Dendritic cell treated with granulocyte-macrophage colony-stimulating factor and Interleukin-4, amounts not matched to agents 40 ng/mL and 50 ng/mL, for 4 days (primary cell): ENCODE results near the gene CLCN3.

Experiments
- H3K27ac Mint-ChIP-seq: one replicate; pipeline ENCODE4 v1.8.0; 2022; ENCODE audit warnings: mild to moderate bottlenecking, mixed read lengths
- H3K27me3 Mint-ChIP-seq: one replicate; pipeline ENCODE4 v1.8.0; 2022; ENCODE audit warnings: mild to moderate bottlenecking, mixed read lengths
- H3K36me3 Mint-ChIP-seq: one replicate; pipeline ENCODE4 v1.8.0; 2022; ENCODE audit warnings: low read depth, mixed read lengths
- H3K4me1 Mint-ChIP-seq: one replicate; pipeline ENCODE4 v1.8.0; 2022; ENCODE audit warnings: low read depth, mixed read lengths
- H3K4me3 Mint-ChIP-seq: one replicate; pipeline ENCODE4 v1.8.0; 2022; ENCODE audit warnings: mild to moderate bottlenecking, moderate library complexity, mixed read lengths
- H3K9me3 Mint-ChIP-seq: one replicate; pipeline ENCODE4 v1.8.0; 2022; ENCODE audit warnings: mixed read lengths
- intact Hi-C: fragments of 100-400 bp; cut with micrococcal nuclease; formaldehyde crosslinking; loops from one replicate; pipeline ENCODE4 v1.15.0; 2022

CLCN3 gene

DNA sequence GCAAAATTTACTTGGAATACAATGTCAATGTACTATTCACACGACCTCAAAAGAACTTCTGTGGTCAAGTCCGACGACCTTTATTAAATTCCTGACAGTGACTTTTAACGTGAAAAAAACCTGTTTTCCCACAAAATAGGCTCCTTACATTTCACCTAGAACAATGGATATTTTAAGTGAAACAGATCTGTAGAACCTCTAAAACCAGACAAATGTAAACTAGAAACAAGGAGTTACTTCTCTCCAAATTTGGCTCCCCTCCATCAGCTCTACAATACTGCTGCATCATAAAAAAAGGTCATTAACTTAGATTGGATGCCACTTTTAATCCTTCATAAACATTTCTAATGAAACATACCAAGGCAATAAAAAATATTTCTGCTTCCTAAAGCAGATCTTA lies 9.2 kb upstream of the CLCN3 start:
- Mint-ChIP-seq H3K27ac (no peak overlapping the region), H3K27me3 (no peaks in the 10 kb centered on the region), H3K4me1 (peaks cover 11% of the 10 kb centered on the region), H3K9me3 (no peaks in the 10 kb centered on the region), H3K4me3 (no peak overlapping the region), H3K36me3 (peaks cover 9% of the 10 kb centered on the region)
- intact Hi-C loops = loop anchor here (5.0 kb wide), 2 partner anchors 436 to 599 kb away; partner anchors contain the start of gene CBR4

DNA sequence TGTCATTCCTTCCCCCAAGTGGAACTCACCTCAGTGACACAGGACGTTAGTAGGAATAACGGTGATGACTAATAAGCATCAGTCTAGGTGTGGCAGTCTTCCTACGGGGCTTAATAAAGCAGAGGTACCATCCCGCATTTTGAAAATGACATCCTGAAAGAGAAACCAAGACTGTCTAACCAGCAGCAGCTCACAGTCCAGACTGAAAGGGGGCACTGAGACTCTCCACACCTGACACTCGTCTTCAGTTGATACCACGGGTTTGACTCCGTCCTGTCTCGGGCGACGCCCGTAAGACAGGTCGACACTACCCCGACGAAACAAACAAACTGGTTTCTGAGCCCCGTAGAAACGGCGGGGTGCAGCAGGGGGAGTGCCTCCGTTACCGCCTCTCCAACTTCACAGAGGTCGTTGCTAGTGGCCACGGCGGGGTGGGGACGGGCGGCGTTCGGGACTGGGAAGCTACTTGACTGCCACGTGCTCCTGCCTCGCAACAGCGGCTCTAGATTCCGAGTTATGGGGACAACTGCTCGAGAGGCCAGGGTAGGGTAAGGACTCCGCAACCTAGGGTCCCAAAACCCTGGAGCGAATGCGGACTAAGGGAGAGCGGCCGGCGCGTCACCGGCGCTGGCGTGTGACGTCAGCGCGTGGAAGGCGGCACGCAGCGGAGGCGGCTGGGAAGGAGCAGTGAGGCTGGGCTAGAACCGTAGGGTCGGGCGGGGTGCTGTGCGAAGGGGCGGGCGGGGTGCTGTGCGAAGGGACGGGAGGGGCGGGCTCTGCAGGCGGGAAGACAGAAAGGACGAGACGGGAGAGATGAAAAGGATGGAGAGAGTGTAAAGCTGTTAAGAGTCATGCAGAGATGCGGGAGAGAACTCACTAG lies 8.1 kb upstream of the CLCN3 start, which contains the start of gene NEK1:
NEK1 (minus strand) TSS at position 593 of the 880 bp plus-strand sequence. CDS start 9,953 bp downstream, outside the sequence.
- peak within 1 kb of the TSS; percentile 90 for H3K4me3 Mint-ChIP-seq
- peak within 1 kb of the TSS; percentile 97 for H3K27ac Mint-ChIP-seq
- H3K9me3 Mint-ChIP-seq = no peaks in the 10 kb centered on the region
- H3K27me3 Mint-ChIP-seq = no peaks in the 10 kb centered on the region
- peaks cover 11% of the 10 kb centered on the region for H3K4me1 Mint-ChIP-seq
- intact Hi-C loops = loop anchor here (1.0 to 5.0 kb wide), 5 partner anchors 8 to 600 kb away; partner anchors contain the start of genes CBR4, CLCN3, HPF1 and MFAP3L
- H3K36me3 Mint-ChIP-seq = peaks cover 9% of the 10 kb centered on the region

DNA sequence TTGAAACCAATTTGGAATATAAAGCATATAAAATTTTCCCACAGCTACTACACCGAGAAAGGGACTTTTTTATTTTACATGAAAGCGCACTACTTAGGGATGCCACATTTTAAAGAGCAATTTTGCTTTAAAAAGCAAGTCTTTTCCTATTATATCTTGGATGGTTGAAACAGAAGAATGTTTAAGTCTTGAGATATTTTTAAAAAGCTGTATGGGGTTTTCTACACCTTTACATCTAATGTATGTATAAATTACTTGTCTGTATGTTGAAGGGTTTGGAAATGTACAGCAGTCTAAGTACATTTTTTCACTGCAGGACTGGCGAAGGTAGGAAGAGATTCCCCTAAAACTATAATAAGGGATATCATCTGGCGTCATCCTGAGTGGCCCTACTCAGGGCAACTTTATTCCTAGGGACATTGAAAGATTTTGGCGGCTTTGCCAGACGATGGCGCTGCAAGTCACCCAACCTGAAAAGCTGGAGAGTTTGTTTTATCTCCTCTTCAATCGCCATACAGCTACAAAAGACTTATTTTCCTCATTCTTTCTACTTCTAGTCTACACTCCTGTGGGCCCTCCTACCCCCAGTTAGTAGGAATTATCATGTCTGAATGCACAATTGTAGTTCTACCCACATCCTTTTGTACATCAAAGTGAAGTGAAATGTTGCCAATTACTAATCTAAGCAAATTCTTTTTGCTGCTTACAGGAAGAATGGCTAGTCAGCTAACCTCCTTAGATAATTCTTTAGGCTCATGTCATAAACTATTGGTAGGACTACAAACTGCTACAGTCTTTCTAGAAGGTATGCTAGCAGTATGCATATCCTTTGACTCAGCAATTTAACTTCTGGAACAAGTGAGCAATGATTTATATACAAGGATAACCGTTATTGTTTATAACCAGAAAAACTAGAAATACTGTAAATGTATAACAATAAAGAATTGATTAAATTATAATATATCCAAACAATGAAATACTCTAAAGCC lies 7.2 kb upstream of the CLCN3 start:
- H3K4me3 Mint-ChIP-seq = peak overlapping the region; percentile 90
- peaks cover 11% of the 10 kb centered on the region for H3K4me1 Mint-ChIP-seq
- H3K27ac Mint-ChIP-seq = peak overlapping the region; percentile 97

DNA sequence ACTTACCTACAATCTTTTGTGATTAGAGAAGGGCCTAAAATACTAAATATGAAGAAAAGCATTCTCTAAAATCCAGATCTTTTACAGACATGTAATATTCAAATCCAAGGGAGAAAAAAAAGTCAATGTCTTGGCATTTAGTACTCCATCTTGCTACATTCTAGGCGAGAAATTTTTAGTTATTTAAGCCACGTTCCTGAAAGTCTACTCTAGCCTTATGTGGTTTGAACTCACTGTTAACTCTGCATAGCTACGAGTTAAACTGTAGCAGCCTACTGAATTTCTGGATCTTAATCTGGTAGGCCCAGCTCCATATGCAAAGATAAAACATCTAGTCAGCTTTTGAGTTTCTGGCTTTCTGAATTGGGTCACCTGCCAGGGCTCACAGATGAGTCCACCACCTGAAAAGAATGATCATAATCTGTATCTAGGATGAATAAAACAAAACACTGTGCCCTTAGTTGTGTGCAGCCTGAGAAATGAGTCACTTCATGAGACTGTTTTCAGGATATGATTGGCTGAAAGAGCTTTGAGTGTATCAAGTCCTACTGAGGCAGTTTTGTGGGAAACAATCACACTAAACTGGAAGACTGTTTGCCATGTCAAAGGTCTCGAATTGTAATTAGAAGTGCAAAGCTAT lies 4.8 kb upstream of the CLCN3 start:
- H3K36me3 Mint-ChIP-seq = peaks cover 18% of the 10 kb centered on the region
- H3K9me3 Mint-ChIP-seq = no peaks in the 10 kb centered on the region
- no peak overlapping the region for H3K27ac Mint-ChIP-seq
- no peak overlapping the region for H3K4me3 Mint-ChIP-seq
- no peaks in the 10 kb centered on the region for H3K27me3 Mint-ChIP-seq
- peaks cover 11% of the 10 kb centered on the region for H3K4me1 Mint-ChIP-seq
- intact Hi-C loops = no loop called here

More for the DNA sequence above, 7.2 kb upstream of the CLCN3 start:
- intact Hi-C loops = loop anchor here (1.0 to 5.0 kb wide), 5 partner anchors 7 to 601 kb away; partner anchors contain the start of genes CBR4, CLCN3, HPF1 and MFAP3L
- Mint-ChIP-seq H3K36me3 (peaks cover 9% of the 10 kb centered on the region), H3K9me3 (no peaks in the 10 kb centered on the region), H3K27me3 (no peaks in the 10 kb centered on the region)

- Mint-ChIP-seq H3K27ac (no peak overlapping the region), H3K4me3 (no peak overlapping the region)
Observed at GRCh38 chr4:169616846-169617245, 3.5 kb upstream of the CLCN3 start.

DNA sequence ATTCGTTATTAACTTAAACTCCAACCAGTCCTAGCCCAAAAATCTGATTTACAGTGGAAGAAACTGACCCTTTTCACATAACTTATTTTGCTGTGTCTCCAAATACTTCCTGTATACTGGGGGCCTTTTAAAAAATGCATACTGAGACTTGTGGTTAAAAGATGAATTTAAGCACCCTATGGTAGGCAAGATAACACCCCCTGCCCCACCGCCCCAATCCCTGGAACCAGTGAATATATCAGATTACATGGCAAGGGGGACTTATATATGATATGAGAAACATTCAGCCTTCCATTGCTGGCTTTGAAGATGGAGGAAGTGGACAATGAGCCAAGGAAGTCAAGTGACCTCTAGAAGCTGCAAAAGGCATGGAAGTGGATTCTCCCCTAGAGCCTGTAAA lies 3.1 kb upstream of the CLCN3 start:
- intact Hi-C loops = no loop called here
- H3K27me3 Mint-ChIP-seq = no peaks in the 10 kb centered on the region
- H3K27ac Mint-ChIP-seq = no peak overlapping the region
- no peaks in the 10 kb centered on the region for H3K9me3 Mint-ChIP-seq
- H3K36me3 Mint-ChIP-seq = peaks cover 17% of the 10 kb centered on the region
- peaks cover 16% of the 10 kb centered on the region for H3K4me1 Mint-ChIP-seq
- no peak overlapping the region for H3K4me3 Mint-ChIP-seq

More at GRCh38 chr4:169616846-169617245, 3.5 kb upstream of the CLCN3 start:
- Mint-ChIP-seq H3K36me3 (peaks cover 21% of the 10 kb centered on the region), H3K27me3 (no peaks in the 10 kb centered on the region), H3K4me1 (peaks cover 11% of the 10 kb centered on the region), H3K9me3 (no peaks in the 10 kb centered on the region)
- intact Hi-C loops = no loop called here

- Mint-ChIP-seq H3K27me3 (no peaks in the 10 kb centered on the region), H3K4me3 (no peak overlapping the region), H3K4me1 (peaks cover 15% of the 10 kb centered on the region), H3K9me3 (no peaks in the 10 kb centered on the region), H3K36me3 (peaks cover 17% of the 10 kb centered on the region), H3K27ac (no peak overlapping the region)
- intact Hi-C loops = no loop called here
Observed at GRCh38 chr4:169618286-169618685, 2.1 kb upstream of the CLCN3 start.

DNA sequence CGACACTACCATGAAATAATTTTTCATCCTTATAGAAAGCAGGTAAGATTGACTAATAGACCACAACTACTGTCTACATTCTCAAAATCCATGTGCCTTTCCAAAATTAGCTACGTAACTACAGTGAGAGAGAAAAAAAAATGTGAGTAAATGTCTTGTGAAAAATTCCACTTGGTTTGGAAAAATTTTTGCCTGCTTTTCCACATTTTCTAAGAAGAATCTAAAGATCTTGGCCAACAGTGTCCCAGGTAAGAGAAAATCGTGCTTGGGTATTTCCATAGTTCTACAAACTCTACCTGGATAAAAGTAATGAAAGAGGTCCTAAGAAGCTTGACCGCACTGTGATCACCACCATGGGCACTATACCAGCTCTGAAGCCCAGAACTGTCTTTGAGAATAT lies 1.4 kb upstream of the CLCN3 start:
- Mint-ChIP-seq H3K27me3 (no peaks in the 10 kb centered on the region), H3K27ac (no peak overlapping the region), H3K4me3 (no peak overlapping the region), H3K36me3 (peaks cover 22% of the 10 kb centered on the region), H3K9me3 (no peaks in the 10 kb centered on the region), H3K4me1 (peaks cover 19% of the 10 kb centered on the region)
- intact Hi-C loops = no loop called here

DNA sequence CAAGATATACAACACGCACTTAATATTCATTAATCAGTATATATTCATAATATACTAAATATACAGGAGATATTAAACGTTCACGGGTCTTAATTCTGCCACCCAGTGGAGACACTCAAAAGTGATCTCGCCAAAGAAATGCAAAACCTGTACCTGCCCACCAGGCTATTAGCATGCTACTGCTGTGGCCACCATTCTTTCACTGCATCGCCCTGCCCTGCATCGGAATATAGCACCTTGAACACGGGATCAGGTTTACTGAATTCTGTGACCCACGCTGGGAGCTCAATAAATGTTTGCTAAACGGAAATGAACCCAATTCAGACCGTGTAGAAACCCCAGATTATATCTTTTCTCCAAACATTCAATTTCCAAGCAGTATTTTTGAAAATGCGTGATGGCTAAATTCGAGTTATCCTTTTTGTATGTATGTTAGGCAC lies 840 bp upstream of the CLCN3 start:
- Mint-ChIP-seq H3K4me1 (peaks cover 19% of the 10 kb centered on the region), H3K9me3 (no peaks in the 10 kb centered on the region), H3K4me3 (peak overlapping the region; percentile 96), H3K27ac (peak overlapping the region; percentile 95), H3K36me3 (peaks cover 22% of the 10 kb centered on the region), H3K27me3 (no peaks in the 10 kb centered on the region)
- intact Hi-C loops = no loop called here

- intact Hi-C loops = loop anchor here (1.0 to 5.0 kb wide), 2 partner anchors 9 to 36 kb away; partner anchors contain the start of gene NEK1
- peaks cover 28% of the 10 kb centered on the region for H3K4me1 Mint-ChIP-seq
- peaks cover 34% of the 10 kb centered on the region for H3K36me3 Mint-ChIP-seq
- no peaks in the 10 kb centered on the region for H3K27me3 Mint-ChIP-seq
- peak overlapping the region; percentile 96 for H3K4me3 Mint-ChIP-seq
- H3K27ac Mint-ChIP-seq = peak overlapping the region; percentile 95
- no peaks in the 10 kb centered on the region for H3K9me3 Mint-ChIP-seq
Observed at GRCh38 chr4:169620880-169621248, 486 bp downstream of the CLCN3 start.

DNA sequence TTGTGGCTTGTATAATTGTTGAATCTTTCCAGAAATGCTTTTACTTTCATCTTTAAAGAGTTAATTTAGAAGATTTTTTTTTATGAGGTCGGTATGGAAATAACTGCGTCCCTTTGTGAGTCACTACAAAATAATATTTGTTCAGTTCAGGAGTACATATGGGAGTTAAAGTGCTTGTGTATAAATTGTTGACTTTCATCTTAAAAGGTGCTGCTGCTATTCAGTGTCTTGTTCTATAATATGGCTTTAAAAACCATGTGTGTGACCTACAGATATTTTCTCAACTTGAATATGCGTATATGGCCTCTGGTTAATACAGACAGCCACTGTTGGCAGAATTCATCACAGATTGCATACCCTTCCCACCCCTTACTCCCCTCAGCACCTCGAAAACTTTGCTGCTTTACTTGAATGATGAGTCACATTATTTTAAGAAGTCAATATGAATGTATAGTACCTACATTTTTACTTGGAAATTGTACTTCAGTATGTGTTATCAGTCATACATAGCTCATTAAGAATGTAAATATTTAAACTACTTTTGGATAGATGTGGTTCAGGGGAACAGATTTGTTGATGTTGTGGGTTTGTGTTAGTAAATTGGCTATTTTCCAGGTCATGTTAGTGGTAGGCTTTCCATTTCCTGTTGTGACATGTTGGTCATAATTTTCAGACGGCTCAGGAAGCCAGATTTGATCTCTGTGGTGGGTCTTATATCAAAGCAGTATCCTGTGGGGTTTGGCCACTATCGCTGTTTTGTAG lies 1.5 kb downstream of the CLCN3 start:
- Mint-ChIP-seq H3K27me3 (no peaks in the 10 kb centered on the region), H3K9me3 (no peaks in the 10 kb centered on the region), H3K36me3 (peaks cover 34% of the 10 kb centered on the region), H3K4me1 (peaks cover 33% of the 10 kb centered on the region), H3K4me3 (peak overlapping the region; percentile 48), H3K27ac (no peak overlapping the region)
- intact Hi-C loops = loop anchor here (5.0 kb wide), 1 partner anchor 35 kb away; no protein-coding TSS in a partner anchor

DNA sequence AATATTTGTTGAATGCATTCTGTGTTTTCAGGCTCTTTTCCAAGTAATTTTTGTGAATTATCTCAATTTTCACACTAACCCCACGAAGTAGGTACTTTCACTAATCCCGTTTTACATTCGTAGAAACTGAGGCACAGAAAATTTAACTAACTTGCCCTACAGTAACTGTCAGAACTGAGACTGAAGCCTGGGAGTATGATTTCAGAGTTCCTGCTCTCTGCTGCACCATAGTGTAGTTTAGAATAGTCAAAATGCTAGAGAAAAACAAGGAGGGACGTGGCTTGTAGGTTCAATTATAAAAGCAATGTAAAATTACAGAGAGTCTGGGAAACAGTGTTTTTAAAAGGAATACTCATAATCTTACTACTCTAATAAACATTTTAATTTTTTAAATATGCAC lies 2.2 kb downstream of the CLCN3 start:
- peaks cover 37% of the 10 kb centered on the region for H3K4me1 Mint-ChIP-seq
- H3K27me3 Mint-ChIP-seq = no peaks in the 10 kb centered on the region
- H3K9me3 Mint-ChIP-seq = no peaks in the 10 kb centered on the region
- H3K4me3 Mint-ChIP-seq = no peak overlapping the region
- intact Hi-C loops = loop anchor here (5.0 kb wide), 1 partner anchor 35 kb away; no protein-coding TSS in a partner anchor
- peaks cover 34% of the 10 kb centered on the region for H3K36me3 Mint-ChIP-seq
- no peak overlapping the region for H3K27ac Mint-ChIP-seq
